Right lobe of liver (tissue), 6 donors: ENCODE results near the gene CCDC174. TPM values are rescaled to one million over a fixed set of nuclear protein-coding genes. Genes with fewer than 3 reads are reported as not detected.

Source experiments
- ATAC-seq, 4 donors: fragments of 200-7000 bp; cut with Tn5 transposase; one replicate each; pipeline ENCODE4 v1.9.1; 2020; ENCODE audit warnings: mild to moderate bottlenecking in 4 of 4, moderate library complexity in 4 of 4
- DNase-seq, 3 donors: peaks; one replicate each; pipeline ENCODE4 v3.0.0-alpha.2; 2020
- H3K27ac ChIP-seq, 3 donors: fragments of 200-600 bp; one replicate each; pipeline ENCODE4 v1.8.0; 2022
- H3K27me3 ChIP-seq, 2 donors: fragments of 200-600 bp; one replicate each; pipeline ENCODE4 v1.8.0; 2022
- H3K36me3 ChIP-seq, 4 donors: fragments of 200-600 bp; sonication (generic) in 1 of 4; one replicate each; pipeline versions ENCODE4 v1.5.1 to v1.8.0; 2017 to 2022; ENCODE audit warnings: control low read depth in 1 of 4
- H3K4me1 ChIP-seq, 4 donors: fragments of 200-600 bp; sonication (generic) in 1 of 4; one replicate each; pipeline versions ENCODE4 v1.5.1 to v1.8.0; 2017 to 2022; ENCODE audit warnings: control low read depth in 1 of 4
- H3K4me3 ChIP-seq, 3 donors: fragments of 200-600 bp; one replicate each; pipeline ENCODE4 v1.8.0; 2022
- H3K9me3 ChIP-seq, 4 donors: fragments of 200-600 bp; sonication (generic) in 1 of 4; one replicate each; pipeline versions ENCODE4 v1.5.1 to v1.8.0; 2017 to 2022; ENCODE audit warnings: control low read depth in 1 of 4
- CTCF ChIP-seq, 4 donors: fragments of 200-600 bp in 3 of 4; fragments of 450-650 bp in 1 of 4; IDR thresholded peaks; one replicate each; pipeline versions ENCODE4 v1.5.1 to v1.8.0; 2016 to 2022; ENCODE audit warnings: antibody characterized with exemption in 4 of 4, mild to moderate bottlenecking in 2 of 4
- POLR2A ChIP-seq: fragments of 450-650 bp; IDR thresholded peaks from one replicate; pipeline ENCODE4 v1.6.1; 2017; ENCODE audit warnings: antibody characterized with exemption, mild to moderate bottlenecking
- WGBS: methylation state at CpG from one replicate; pipeline ENCODE4 v1.1.6; 2018; ENCODE audit warnings: low coverage, low lambda C conversion rate; ENCODE audit not compliant: insufficient coverage; ENCODE audit errors: missing lambda C conversion rate; 5-methylcytosine and 5-hydroxymethylcytosine counted together
- intact Hi-C, 2 donors: fragments of 100-400 bp; cut with DNase I; formaldehyde crosslinking; loops; one replicate each; pipeline versions ENCODE4 v1.11.2 to v1.14.1; 2022
- total RNA-seq, 6 experiments: library from RNA; depleted of rRNA in 2 of 6; stranded (reverse); fragments of >200 nt in 2 of 6; fragmentation: NEBNext Ultra II Directional in 3 of 6; extraction: Animal tissue kit (Norgen Biotek cat#: 25700) in 3 of 6; gene quantifications; one replicate each; pipeline versions ENCODE4 v1.1.0 to v1.2.4, GENCODE V29; 2016 to 2023
- donor health status: DM: no; HTN: yes; CAD: no.
- donor health status: DM: no; HTN: no; CAD: no.
- donor health status: DM: no; HTN: no; CAD: no.
- donor health status: DM: no; HTN: yes; CAD: no.
- donor health status: DM: no; HTN: yes; CAD: no.

The CCDC174 gene
- total RNA-seq, 6 experiments from 2014 or later, result 7.5 to 11.7 (median 10.6) TPM

- WGBS, result 35% methylated on average over 5 of the region's 10 CpGs
- Histone ChIP-seq H3K36me3 (no peaks in the 10 kb centered on the region), H3K27me3 (no peaks in the 10 kb centered on the region), H3K4me1 (no peaks in the 10 kb centered on the region), H3K9me3 (no peaks in the 10 kb centered on the region), H3K27ac (no peak overlapping the region), H3K4me3 (no peak overlapping the region)
- no peak for TF ChIP-seq CTCF (IDR thresholded peaks at IDR 0.05)
- TF ChIP-seq POLR2A, result no peak
- ATAC-seq (no peak), DNase-seq (no peak)
- intact Hi-C loops, result no loop called here
Measured at GRCh38 chr3:14640157-14640562, 11.4 kb upstream of the CCDC174 start.

- Histone ChIP-seq H3K36me3 (no peaks in the 10 kb centered on the region), H3K27me3 (no peaks in the 10 kb centered on the region), H3K27ac (no peak overlapping the region), H3K4me1 (no peaks in the 10 kb centered on the region), H3K9me3 (no peaks in the 10 kb centered on the region), H3K4me3 (no peak overlapping the region)
- WGBS, result 17% methylated on average over 2 of the region's 2 CpGs
- intact Hi-C loops, result no loop called here
- no peak for ATAC-seq
- DNase-seq, result no peak
- no peak for TF ChIP-seq CTCF (IDR thresholded peaks at IDR 0.05)
- no peak for TF ChIP-seq POLR2A
Measured at GRCh38 chr3:14640734-14641133, 10.8 kb upstream of the CCDC174 start.

- Histone ChIP-seq H3K4me3 (no peak overlapping the region), H3K36me3 (no peaks in the 10 kb centered on the region), H3K27me3 (no peaks in the 10 kb centered on the region), H3K27ac (no peak overlapping the region), H3K4me1 (no peaks in the 10 kb centered on the region), H3K9me3 (no peaks in the 10 kb centered on the region)
- no peak for TF ChIP-seq CTCF (IDR thresholded peaks at IDR 0.05)
- no peak for TF ChIP-seq POLR2A
- no CpG with 5 or more reads among the region's 4 CpGs for whole genome bisulfite sequencing
- intact Hi-C loops, result no loop called here
- DNase-seq (no peak), ATAC-seq (no peak)
Measured at GRCh38 chr3:14641346-14641745, 10.2 kb upstream of the CCDC174 start.

- peaks cover 0 to 19% (median 9%) of the 10 kb centered on the region in 4 donors for H3K4me1 ChIP-seq
- no peak overlapping the region for H3K27ac ChIP-seq
- no peaks in the 10 kb centered on the region for H3K36me3 ChIP-seq
- H3K4me3 ChIP-seq, result no peak overlapping the region
- H3K27me3 ChIP-seq, result no peaks in the 10 kb centered on the region
- intact Hi-C loops, result no loop called here
- ATAC-seq, result no peak
- WGBS, result 63% methylated on average over 5 of the region's 5 CpGs
- TF ChIP-seq CTCF (IDR thresholded peaks at IDR 0.05) (no peak), POLR2A (no peak)
- no peaks in the 10 kb centered on the region for H3K9me3 ChIP-seq
- DNase-seq, result no peak
Measured at GRCh38 chr3:14645453-14645852, 6.1 kb upstream of the CCDC174 start.

- intact Hi-C loops, result no loop called here
- 86% methylated on average over 5 of the region's 6 CpGs for WGBS
Measured at GRCh38 chr3:14646131-14646573, 5.4 kb upstream of the CCDC174 start.

More at GRCh38 chr3:14646131-14646573, 5.4 kb upstream of the CCDC174 start:
- H3K4me3 ChIP-seq, result no peak overlapping the region
- H3K4me1 ChIP-seq, result peaks cover 0 to 22% (median 9%) of the 10 kb centered on the region in 4 donors
- H3K27ac ChIP-seq, result no peak overlapping the region
- H3K27me3 ChIP-seq, result no peaks in the 10 kb centered on the region
- H3K36me3 ChIP-seq, result no peaks in the 10 kb centered on the region
- TF ChIP-seq CTCF (IDR thresholded peaks at IDR 0.05) (no peak), POLR2A (no peak)
- no peaks in the 10 kb centered on the region for H3K9me3 ChIP-seq
- DNase-seq, result no peak
- ATAC-seq, result no peak
